HG02973 (cell line): ENCODE results near the gene OXCT2.
"Not testable (repeated sequence)": the region's sequence is repeated elsewhere in the genome, so short reads cannot be mapped to it uniquely, and the experiment has no call there.

ENCODE experiments used
- ATAC-seq: cut with Tn5 transposase; IDR thresholded peaks from one replicate; pipeline ENCODE4 v1.9.1; 2021; ENCODE audit warnings: moderate library complexity; ENCODE audit not compliant: unreplicated experiment

The OXCT2 gene

GRCh38 chr1:39771022-39771532 is at the start of gene OXCT2:
Gene OXCT2 (minus strand): TSS chr1:39771348. CDS start chr1:39771255, 93 bp downstream.
- not testable (repeated sequence) for ATAC-seq

- ATAC-seq, result no peak
Observed at GRCh38 chr1:39819091-39819812, 48.1 kb upstream of the OXCT2 start.

- ATAC-seq, result no peak
Observed at GRCh38 chr1:39818482-39818881, 47.3 kb upstream of the OXCT2 start.

GRCh38 chr1:39817091-39817932 is 46.2 kb upstream of the OXCT2 start:
- peak; percentile 50 for ATAC-seq

GRCh38 chr1:39816415-39817090 is 45.4 kb upstream of the OXCT2 start:
- ATAC-seq, result peak; percentile 25

- no peak for ATAC-seq
Observed at GRCh38 chr1:39812913-39813312, 41.8 kb upstream of the OXCT2 start.

GRCh38 chr1:39808784-39809517 is 37.8 kb upstream of the OXCT2 start:
- no peak for ATAC-seq

- no peak for ATAC-seq
Observed at GRCh38 chr1:39805385-39805784, 34.2 kb upstream of the OXCT2 start.

GRCh38 chr1:39802496-39803260 is 31.5 kb upstream of the OXCT2 start:
- no peak for ATAC-seq

- no peak for ATAC-seq
Observed at GRCh38 chr1:39800471-39800835, 29.3 kb upstream of the OXCT2 start.

GRCh38 chr1:39799770-39800470 is 28.8 kb upstream of the OXCT2 start:
- ATAC-seq, result peak; percentile 51

- peak; percentile 85 for ATAC-seq
Observed at GRCh38 chr1:39798859-39799769, 28.0 kb upstream of the OXCT2 start.

GRCh38 chr1:39795651-39796050 is 24.5 kb upstream of the OXCT2 start:
- ATAC-seq, result no peak

- no peak for ATAC-seq
Observed at GRCh38 chr1:39791838-39792237, 20.7 kb upstream of the OXCT2 start.

- no peak for ATAC-seq
Observed at GRCh38 chr1:39789571-39790110, 18.5 kb upstream of the OXCT2 start.

- peak; percentile 35 for ATAC-seq
Observed at GRCh38 chr1:39788758-39789570, 17.8 kb upstream of the OXCT2 start, which contains the start of gene BMP8B. Gene BMP8B (minus strand): TSS chr1:39788865. CDS start chr1:39788485, 380 bp downstream.

GRCh38 chr1:39788426-39788757 is 17.2 kb upstream of the OXCT2 start:
- ATAC-seq, result peak; percentile 22
